SK-N-SH (cell line): ENCODE measurements around the gene PPP5C.

Source experiments
- CTCF ChIP-seq: fragments of 200-600 bp; sonication (generic); IDR thresholded peaks from 2 replicates; pipeline ENCODE4 v1.6.1; 2017; ENCODE audit warnings: antibody characterized with exemption, mild to moderate bottlenecking, moderate library complexity
- EP300 ChIP-seq, 2 experiments: IDR thresholded peaks; 2 replicates each; pipeline versions ENCODE4 v1.4.0 to v1.6.1; 2012; ENCODE audit warnings: borderline replicate concordance in 1 of 2, low read depth in 1 of 2, low read length in 1 of 2
- EZH2phosphoT487 ChIP-seq: fragments of 200-600 bp; sonication (generic); IDR thresholded peaks from 2 replicates; pipeline ENCODE4 v1.6.1; 2017; ENCODE audit warnings: low read depth, mixed run types, mild to moderate bottlenecking, antibody characterized with exemption, moderate library complexity, borderline replicate concordance
- FOXM1 ChIP-seq: IDR thresholded peaks from 2 replicates; pipeline ENCODE4 v1.4.0; 2012; ENCODE audit warnings: low read depth, mild to moderate bottlenecking
- JUND ChIP-seq: IDR thresholded peaks from 2 replicates; pipeline ENCODE4 v1.4.0; 2012
- PBX3 ChIP-seq: IDR thresholded peaks from 2 replicates; pipeline ENCODE4; 2012
- POLR2AphosphoS5 ChIP-seq: IDR thresholded peaks from 2 replicates; pipeline ENCODE4 v1.6.1; 2012; ENCODE audit warnings: low read depth, low read length
- RAD21 ChIP-seq: IDR thresholded peaks from 2 replicates; pipeline ENCODE4 v1.6.1; 2012; ENCODE audit warnings: mild to moderate bottlenecking, low read length
- REST ChIP-seq: IDR thresholded peaks from 2 replicates; pipeline ENCODE4 v1.6.1; 2012; ENCODE audit warnings: mild to moderate bottlenecking, low read depth, low read length, moderate library complexity
- RFX5 ChIP-seq: IDR thresholded peaks from 2 replicates; pipeline ENCODE4 v1.6.1; 2012; ENCODE audit warnings: mild to moderate bottlenecking, improper control_type of control experiment, low read length
- RXRA ChIP-seq: IDR thresholded peaks from 2 replicates; pipeline ENCODE4 v1.4.0; 2012; ENCODE audit warnings: low read depth, mild to moderate bottlenecking, borderline replicate concordance

- TF ChIP-seq FOXM1 (no peak), CTCF (no peak), EP300 (IDR thresholded peaks at IDR 0.05; ENCODE audit: borderline replicate concordance in 1 of 2, low read depth in 1 of 2, low read length in 1 of 2) (no peak), EZH2phosphoT487 (no peak), REST (no peak), RFX5 (no peak), RAD21 (no peak), RXRA (no peak), PBX3 (no peak), POLR2AphosphoS5 (no peak), JUND (no peak)
These were observed 46.0 kb downstream of the PPP5C start for GRCh38 chr19:46392837-46393236.
